Measurements from ENCODE around the gene ANKLE1.

Gene ANKLE1

DNA sequence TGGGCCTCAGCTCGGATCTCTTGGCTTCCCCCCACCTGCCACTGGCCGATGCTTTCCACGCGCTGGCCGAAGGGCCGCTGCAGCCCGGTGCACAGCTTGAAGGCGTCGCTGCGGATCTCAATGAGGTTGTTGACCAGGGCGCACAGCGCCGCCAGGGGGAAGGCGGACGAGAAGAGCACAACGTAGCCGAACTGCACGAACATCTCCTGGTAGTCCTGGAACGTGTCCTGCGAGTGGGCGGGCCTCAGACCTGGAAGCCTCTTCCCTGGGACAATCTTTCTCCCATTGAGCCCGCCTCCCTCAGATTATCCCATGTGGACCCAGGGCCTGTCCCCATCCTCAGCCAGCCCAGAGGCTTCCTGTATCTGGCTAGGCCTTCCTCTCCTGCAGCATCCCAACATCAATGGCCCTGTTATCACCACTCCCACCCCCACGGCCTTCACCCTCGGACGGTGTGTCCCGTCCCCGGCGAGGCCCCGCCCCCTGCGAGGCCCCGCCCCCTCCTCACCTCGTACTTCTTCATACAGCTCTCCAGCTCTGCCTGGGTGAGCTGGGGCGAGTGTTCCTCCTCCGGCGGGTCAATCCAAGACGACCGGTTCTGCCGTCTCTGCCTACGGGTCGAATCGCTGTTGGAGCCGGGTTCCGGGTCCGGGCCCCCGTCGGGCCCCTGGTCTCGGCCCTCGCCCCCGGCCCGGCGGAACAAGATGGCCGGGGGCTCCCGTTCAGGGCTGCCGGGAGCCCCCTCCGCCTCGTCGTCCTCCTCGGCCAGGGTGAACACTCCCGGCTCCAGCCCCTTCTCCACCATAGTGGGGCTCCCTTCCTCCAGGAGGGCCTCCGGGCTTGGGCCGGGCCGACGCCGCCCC, 46.2 kb downstream of the ANKLE1 start (continued):
- TF ChIP-seq, protein P1, sequence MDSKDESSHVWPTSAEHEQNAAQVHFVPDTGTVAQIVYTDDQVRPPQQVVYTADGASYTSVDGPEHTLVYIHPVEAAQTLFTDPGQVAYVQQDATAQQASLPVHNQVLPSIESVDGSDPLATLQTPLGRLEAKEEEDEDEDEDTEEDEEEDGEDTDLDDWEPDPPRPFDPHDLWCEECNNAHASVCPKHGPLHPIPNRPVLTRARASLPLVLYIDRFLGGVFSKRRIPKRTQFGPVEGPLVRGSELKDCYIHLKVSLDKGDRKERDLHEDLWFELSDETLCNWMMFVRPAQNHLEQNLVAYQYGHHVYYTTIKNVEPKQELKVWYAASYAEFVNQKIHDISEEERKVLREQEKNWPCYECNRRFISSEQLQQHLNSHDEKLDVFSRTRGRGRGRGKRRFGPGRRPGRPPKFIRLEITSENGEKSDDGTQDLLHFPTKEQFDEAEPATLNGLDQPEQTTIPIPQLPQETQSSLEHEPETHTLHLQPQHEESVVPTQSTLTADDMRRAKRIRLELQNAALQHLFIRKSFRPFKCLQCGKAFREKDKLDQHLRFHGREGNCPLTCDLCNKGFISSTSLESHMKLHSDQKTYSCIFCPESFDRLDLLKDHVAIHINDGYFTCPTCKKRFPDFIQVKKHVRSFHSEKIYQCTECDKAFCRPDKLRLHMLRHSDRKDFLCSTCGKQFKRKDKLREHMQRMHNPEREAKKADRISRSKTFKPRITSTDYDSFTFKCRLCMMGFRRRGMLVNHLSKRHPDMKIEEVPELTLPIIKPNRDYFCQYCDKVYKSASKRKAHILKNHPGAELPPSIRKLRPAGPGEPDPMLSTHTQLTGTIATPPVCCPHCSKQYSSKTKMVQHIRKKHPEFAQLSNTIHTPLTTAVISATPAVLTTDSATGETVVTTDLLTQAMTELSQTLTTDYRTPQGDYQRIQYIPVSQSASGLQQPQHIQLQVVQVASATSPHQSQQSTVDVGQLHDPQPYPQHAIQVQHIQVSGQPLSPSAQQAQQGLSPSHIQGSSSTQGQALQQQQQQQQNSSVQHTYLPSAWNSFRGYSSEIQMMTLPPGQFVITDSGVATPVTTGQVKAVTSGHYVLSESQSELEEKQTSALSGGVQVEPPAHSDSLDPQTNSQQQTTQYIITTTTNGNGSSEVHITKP (tag by site-specific recombination; IDR thresholded peaks at IDR 0.05): peak; percentile 73
- TF ChIP-seq ZNF335 (tag by site-specific recombination; conservative IDR thresholded peaks at IDR 0.05): peak; percentile 57; the same call in 1 of the 2 replicates
- TF ChIP-seq YY1 (tag by site-specific recombination; IDR thresholded peaks at IDR 0.05): peak; percentile 59; the same call in 1 of the 2 replicates
- TF ChIP-seq ZBTB20 (tag by site-specific recombination; IDR thresholded peaks at IDR 0.05): peak; percentile 83
- no peak for TF ChIP-seq ZNF16 (tag by site-specific recombination; IDR thresholded peaks at IDR 0.05; ENCODE audit: low read depth)
- TF ChIP-seq ZNF626 (tag by site-specific recombination; IDR thresholded peaks at IDR 0.05): no peak
- TF ChIP-seq, protein P2, sequence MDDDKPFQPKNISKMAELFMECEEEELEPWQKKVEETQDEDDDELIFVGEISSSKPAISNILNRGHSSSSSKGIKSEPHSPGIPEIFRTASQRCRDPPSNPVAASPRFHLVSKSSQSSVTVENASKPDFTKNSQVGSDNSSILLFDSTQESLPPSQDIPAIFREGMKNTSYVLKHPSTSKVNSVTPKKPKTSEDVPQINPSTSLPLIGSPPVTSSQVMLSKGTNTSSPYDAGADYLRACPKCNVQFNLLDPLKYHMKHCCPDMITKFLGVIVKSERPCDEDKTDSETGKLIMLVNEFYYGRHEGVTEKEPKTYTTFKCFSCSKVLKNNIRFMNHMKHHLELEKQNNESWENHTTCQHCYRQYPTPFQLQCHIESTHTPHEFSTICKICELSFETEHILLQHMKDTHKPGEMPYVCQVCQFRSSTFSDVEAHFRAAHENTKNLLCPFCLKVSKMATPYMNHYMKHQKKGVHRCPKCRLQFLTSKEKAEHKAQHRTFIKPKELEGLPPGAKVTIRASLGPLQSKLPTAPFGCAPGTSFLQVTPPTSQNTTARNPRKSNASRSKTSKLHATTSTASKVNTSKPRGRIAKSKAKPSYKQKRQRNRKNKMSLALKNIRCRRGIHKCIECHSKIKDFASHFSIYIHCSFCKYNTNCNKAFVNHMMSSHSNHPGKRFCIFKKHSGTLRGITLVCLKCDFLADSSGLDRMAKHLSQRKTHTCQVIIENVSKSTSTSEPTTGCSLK (tag by site-specific recombination; IDR thresholded peaks at IDR 0.05): no peak
- TF ChIP-seq, protein P3, sequence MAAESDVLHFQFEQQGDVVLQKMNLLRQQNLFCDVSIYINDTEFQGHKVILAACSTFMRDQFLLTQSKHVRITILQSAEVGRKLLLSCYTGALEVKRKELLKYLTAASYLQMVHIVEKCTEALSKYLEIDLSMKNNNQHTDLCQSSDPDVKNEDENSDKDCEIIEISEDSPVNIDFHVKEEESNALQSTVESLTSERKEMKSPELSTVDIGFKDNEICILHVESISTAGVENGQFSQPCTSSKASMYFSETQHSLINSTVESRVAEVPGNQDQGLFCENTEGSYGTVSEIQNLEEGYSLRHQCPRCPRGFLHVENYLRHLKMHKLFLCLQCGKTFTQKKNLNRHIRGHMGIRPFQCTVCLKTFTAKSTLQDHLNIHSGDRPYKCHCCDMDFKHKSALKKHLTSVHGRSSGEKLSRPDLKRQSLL (tag by site-specific recombination; IDR thresholded peaks at IDR 0.05): peak; percentile 78; the same call in 1 of the 2 replicates
- TF ChIP-seq ZEB2 (tag by site-specific recombination; IDR thresholded peaks at IDR 0.05): 0 out of 2 replicates have a peak, but pooled peaks have one; percentile 23
- TF ChIP-seq, protein P4, sequence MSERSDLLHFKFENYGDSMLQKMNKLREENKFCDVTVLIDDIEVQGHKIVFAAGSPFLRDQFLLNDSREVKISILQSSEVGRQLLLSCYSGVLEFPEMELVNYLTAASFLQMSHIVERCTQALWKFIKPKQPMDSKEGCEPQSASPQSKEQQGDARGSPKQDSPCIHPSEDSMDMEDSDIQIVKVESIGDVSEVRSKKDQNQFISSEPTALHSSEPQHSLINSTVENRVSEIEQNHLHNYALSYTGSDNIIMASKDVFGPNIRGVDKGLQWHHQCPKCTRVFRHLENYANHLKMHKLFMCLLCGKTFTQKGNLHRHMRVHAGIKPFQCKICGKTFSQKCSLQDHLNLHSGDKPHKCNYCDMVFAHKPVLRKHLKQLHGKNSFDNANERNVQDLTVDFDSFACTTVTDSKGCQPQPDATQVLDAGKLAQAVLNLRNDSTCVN (tag by site-specific recombination; optimal IDR thresholded peaks at IDR 0.05): peak; percentile 32
- no peak for TF ChIP-seq ZNF350 (tag by site-specific recombination; IDR thresholded peaks at IDR 0.05)
- TF ChIP-seq KLF9 (tag by site-specific recombination; IDR thresholded peaks at IDR 0.05; ENCODE audit: low read depth): peak; percentile 78; the same call in 1 of the 2 replicates
- TF ChIP-seq ZSCAN30 (tag by site-specific recombination; IDR thresholded peaks at IDR 0.05): 0 out of 2 replicates have a peak, but pooled peaks have one; percentile 39
- no peak for TF ChIP-seq SETDB1 (IDR thresholded peaks at IDR 0.05; ENCODE audit: insufficient read length, low read length)
- no peak for TF ChIP-seq SCRT1 (tag by site-specific recombination; IDR thresholded peaks at IDR 0.05; ENCODE audit: borderline replicate concordance)
- peak; percentile 32; the same call in 1 of the 2 replicates for TF ChIP-seq KLF8 (tag by site-specific recombination; IDR thresholded peaks at IDR 0.05)
- no peak for TF ChIP-seq ZNF426 (tag by site-specific recombination; IDR thresholded peaks at IDR 0.05)
- peak; percentile 69 for TF ChIP-seq SP3 (tag by site-specific recombination; IDR thresholded peaks at IDR 0.05)
- TF ChIP-seq ZNF600 (tag by site-specific recombination; IDR thresholded peaks at IDR 0.05): peak; percentile 79

Data from HEK293 (cell line).